Mucosa of rectum (tissue), 2 donors: Measurements from ENCODE around the gene PEAK3.

ENCODE experiments used
- H3K27ac ChIP-seq, 2 donors: one replicate each; pipeline ENCODE4 v1.7.0; 2013; ENCODE audit warnings: inconsistent platforms in 2 of 2, low read depth in 2 of 2, low read length in 2 of 2
- H3K27me3 ChIP-seq, 2 donors: one replicate each; pipeline ENCODE4 v1.7.0; 2013; ENCODE audit warnings: low read length in 2 of 2; ENCODE audit not compliant: control insufficient read depth in 2 of 2, insufficient read depth in 2 of 2
- H3K36me3 ChIP-seq, 2 donors: one replicate each; pipeline ENCODE4 v1.7.0; 2013; ENCODE audit warnings: low read length in 2 of 2; ENCODE audit not compliant: control insufficient read depth in 2 of 2, insufficient read depth in 2 of 2
- H3K4me1 ChIP-seq, 2 donors: one replicate each; pipeline ENCODE4 v1.7.0; 2013; ENCODE audit warnings: low read length in 2 of 2, mild to moderate bottlenecking in 1 of 2; ENCODE audit not compliant: control insufficient read depth in 2 of 2, insufficient read depth in 2 of 2
- H3K4me3 ChIP-seq, 2 donors: one replicate each; pipeline ENCODE4 v1.7.0; 2013; ENCODE audit warnings: low read length in 2 of 2
- H3K9ac ChIP-seq, 2 donors: one replicate each; pipeline ENCODE4 v1.7.0; 2013; ENCODE audit warnings: low read length in 2 of 2, low read depth in 1 of 2, mild to moderate bottlenecking in 1 of 2
- H3K9me3 ChIP-seq, 2 donors: one replicate each; pipeline ENCODE4 v1.7.0; 2013; ENCODE audit warnings: low read length in 2 of 2; ENCODE audit not compliant: control insufficient read depth in 2 of 2
- donor health status: healthy.
- donor health status: Normal muscosa, but diverticular disease.

Gene PEAK3

GRCh38 chr19:2237869-2238153 is 44.2 kb downstream of the PEAK3 start:
- H3K9me3 ChIP-seq: no peaks in the 10 kb centered on the region
- no peak overlapping the region for H3K27ac ChIP-seq
- H3K27me3 ChIP-seq: no peaks in the 10 kb centered on the region
- H3K4me3 ChIP-seq: peak overlapping the region; percentile 81 to 85
- H3K36me3 ChIP-seq: peaks cover 6 to 27% of the 10 kb centered on the region in 2 donors
- peaks cover 61 to 68% of the 10 kb centered on the region in 2 donors for H3K4me1 ChIP-seq
- H3K9ac ChIP-seq: no peak overlapping the region

GRCh38 chr19:2237051-2237868 is 44.7 kb downstream of the PEAK3 start:
- Histone ChIP-seq H3K9me3 (no peaks in the 10 kb centered on the region), H3K4me1 (peaks cover 58 to 64% of the 10 kb centered on the region in 2 donors)

GRCh38 chr19:2236314-2237050 is 45.5 kb downstream of the PEAK3 start, which contains the start of the genes PLEKHJ1 and SF3A2:
Gene PLEKHJ1 (minus strand): TSS chr19:2236329. CDS start chr19:2236248, 81 bp downstream.
Gene SF3A2 (plus strand): TSS chr19:2236824. CDS start chr19:2243419, 6,595 bp downstream.
- Histone ChIP-seq H3K9me3 (no peaks in the 10 kb centered on the region), H3K27me3 (no peaks in the 10 kb centered on the region)

More at GRCh38 chr19:2237051-2237868, 44.7 kb downstream of the PEAK3 start:
- H3K27me3 ChIP-seq: no peaks in the 10 kb centered on the region
- H3K9ac ChIP-seq: peak overlapping the region; percentile 92 to 94
- peak overlapping the region; percentile 81 to 85 for H3K4me3 ChIP-seq
- peaks cover 6 to 28% of the 10 kb centered on the region in 2 donors for H3K36me3 ChIP-seq
- peak overlapping the region; percentile 100 for H3K27ac ChIP-seq

GRCh38 chr19:2236064-2236313 is 46.0 kb downstream of the PEAK3 start:
- peaks cover 13 to 25% of the 10 kb centered on the region in 2 donors for H3K36me3 ChIP-seq
- H3K4me1 ChIP-seq: peaks cover 46 to 52% of the 10 kb centered on the region in 2 donors
- no peaks in the 10 kb centered on the region for H3K9me3 ChIP-seq
- peak overlapping the region; percentile 81 to 85 for H3K4me3 ChIP-seq
- H3K27ac ChIP-seq: peak overlapping the region; percentile 100
- peak overlapping the region; percentile 32 to 94 for H3K9ac ChIP-seq
- H3K27me3 ChIP-seq: no peaks in the 10 kb centered on the region

More at GRCh38 chr19:2236314-2237050, 45.5 kb downstream of the PEAK3 start, which contains the start of the genes PLEKHJ1 and SF3A2:
- H3K4me3 ChIP-seq: peak within 1 kb of the TSS; percentile 81 to 85
- peaks cover 10 to 26% of the 10 kb centered on the region in 2 donors for H3K36me3 ChIP-seq
- peak within 1 kb of the TSS; percentile 100 for H3K27ac ChIP-seq
- H3K9ac ChIP-seq: peak within 1 kb of the TSS; percentile 92 to 94
- H3K4me1 ChIP-seq: peaks cover 51 to 57% of the 10 kb centered on the region in 2 donors

GRCh38 chr19:2235381-2236063 is 46.5 kb downstream of the PEAK3 start:
- Histone ChIP-seq H3K9me3 (no peaks in the 10 kb centered on the region), H3K36me3 (peaks cover 14 to 23% of the 10 kb centered on the region in 2 donors), H3K4me1 (peaks cover 41 to 48% of the 10 kb centered on the region in 2 donors)

GRCh38 chr19:2234996-2235380 is 47.0 kb downstream of the PEAK3 start:
- no peaks in the 10 kb centered on the region for H3K9me3 ChIP-seq
- H3K4me3 ChIP-seq: peak overlapping the region; percentile 81 to 85
- no peaks in the 10 kb centered on the region for H3K27me3 ChIP-seq
- H3K4me1 ChIP-seq: peaks cover 37 to 42% of the 10 kb centered on the region in 2 donors
- peak overlapping the region; percentile 61 to 94 for H3K9ac ChIP-seq
- H3K27ac ChIP-seq: peak overlapping the region; percentile 100
- H3K36me3 ChIP-seq: peaks cover 18 to 28% of the 10 kb centered on the region in 2 donors

More at GRCh38 chr19:2235381-2236063, 46.5 kb downstream of the PEAK3 start:
- peak overlapping the region; percentile 81 to 85 for H3K4me3 ChIP-seq
- H3K9ac ChIP-seq: peak overlapping the region; percentile 61 to 94
- H3K27ac ChIP-seq: peak overlapping the region; percentile 100
- no peaks in the 10 kb centered on the region for H3K27me3 ChIP-seq

- Histone ChIP-seq H3K4me1 (peaks cover 33 to 34% of the 10 kb centered on the region in 2 donors), H3K27me3 (no peaks in the 10 kb centered on the region), H3K4me3 (peak overlapping the region in 1 of 2 donors; percentile 11), H3K9me3 (no peaks in the 10 kb centered on the region), H3K9ac (peak overlapping the region in 1 of 2 donors; percentile 35), H3K36me3 (peaks cover 22 to 34% of the 10 kb centered on the region in 2 donors), H3K27ac (peak overlapping the region in 1 of 2 donors; percentile 9)
Measured at GRCh38 chr19:2233601-2234280, 48.2 kb downstream of the PEAK3 start.

- Histone ChIP-seq H3K27ac (no peak overlapping the region), H3K36me3 (peaks cover 22 to 31% of the 10 kb centered on the region in 2 donors)
Measured at GRCh38 chr19:2232286-2233151, 49.5 kb downstream of the PEAK3 start.

More at GRCh38 chr19:2232286-2233151, 49.5 kb downstream of the PEAK3 start:
- Histone ChIP-seq H3K9me3 (no peaks in the 10 kb centered on the region), H3K27me3 (no peaks in the 10 kb centered on the region), H3K9ac (no peak overlapping the region), H3K4me3 (no peak overlapping the region), H3K4me1 (peaks cover 21 to 22% of the 10 kb centered on the region in 2 donors)
